OCI-LY3 (cell line): ENCODE results near the gene CBY1.

ENCODE experiments used
- CTCF ChIP-seq: fragments of 200-600, 300-600 bp; sonication (generic); IDR thresholded peaks from 2 replicates; pipeline ENCODE4 v1.5.1; 2014; ENCODE audit warnings: antibody characterized with exemption, low read length, low read depth
- EZH2phosphoT487 ChIP-seq: fragments of 200-600 bp; shearing (Covaris generic); IDR thresholded peaks from 2 replicates; pipeline ENCODE4 v1.6.1; 2018; ENCODE audit warnings: antibody characterized with exemption, mixed run types, low read depth

- TF ChIP-seq CTCF (no peak), EZH2phosphoT487 (no peak)
Measured at GRCh38 chr22:38611559-38611958, 44.9 kb upstream of the CBY1 start.
